ENCODE results near the gene PCDHB15.

Gene PCDHB15

DNA sequence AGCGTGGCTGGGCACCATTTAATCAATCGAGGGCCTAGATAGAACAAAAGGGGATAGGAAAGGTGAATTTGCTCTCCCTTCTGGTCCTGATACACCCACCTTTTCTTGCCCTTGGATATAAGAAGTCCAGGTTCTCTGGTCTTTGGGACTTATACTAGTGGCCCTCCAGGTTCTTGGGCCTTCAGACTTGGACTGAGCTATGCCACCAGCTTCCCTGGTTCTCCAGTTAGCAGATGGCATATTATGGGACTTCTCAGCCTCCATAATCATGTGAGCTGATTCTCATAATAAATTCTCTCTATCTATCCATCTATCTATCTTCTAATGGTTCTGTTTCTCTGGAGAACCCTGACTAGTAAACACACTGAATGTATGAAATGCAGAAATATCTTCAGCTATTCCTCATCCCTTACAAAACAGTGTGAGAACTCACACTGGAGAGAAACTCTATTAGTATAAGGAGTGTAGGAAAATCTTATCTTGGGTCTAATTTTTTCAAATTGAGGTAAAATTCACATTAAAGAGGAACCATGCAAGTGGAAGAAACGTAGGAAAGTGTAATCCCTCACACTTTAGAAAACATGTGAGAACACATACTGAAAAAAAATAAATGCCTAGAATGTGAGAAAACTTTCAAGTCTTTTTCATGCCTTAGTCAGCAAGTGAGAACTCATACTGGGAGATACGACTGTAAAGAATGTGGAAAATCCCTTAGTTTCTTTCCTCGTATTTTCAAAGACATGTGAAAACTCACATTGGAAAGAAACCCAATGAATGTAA, 15.5 kb downstream of the PCDHB15 start:
- Histone ChIP-seq H3K36me3 (replicated peaks) (no peaks in the 10 kb centered on the region), H3K4me3 (ENCODE audit: low read depth, low read length) (no peak overlapping the region), H3K27me3 (replicated peaks) (no peaks in the 10 kb centered on the region), H3K27ac (no peak overlapping the region)
- TF ChIP-seq, protein P1, sequence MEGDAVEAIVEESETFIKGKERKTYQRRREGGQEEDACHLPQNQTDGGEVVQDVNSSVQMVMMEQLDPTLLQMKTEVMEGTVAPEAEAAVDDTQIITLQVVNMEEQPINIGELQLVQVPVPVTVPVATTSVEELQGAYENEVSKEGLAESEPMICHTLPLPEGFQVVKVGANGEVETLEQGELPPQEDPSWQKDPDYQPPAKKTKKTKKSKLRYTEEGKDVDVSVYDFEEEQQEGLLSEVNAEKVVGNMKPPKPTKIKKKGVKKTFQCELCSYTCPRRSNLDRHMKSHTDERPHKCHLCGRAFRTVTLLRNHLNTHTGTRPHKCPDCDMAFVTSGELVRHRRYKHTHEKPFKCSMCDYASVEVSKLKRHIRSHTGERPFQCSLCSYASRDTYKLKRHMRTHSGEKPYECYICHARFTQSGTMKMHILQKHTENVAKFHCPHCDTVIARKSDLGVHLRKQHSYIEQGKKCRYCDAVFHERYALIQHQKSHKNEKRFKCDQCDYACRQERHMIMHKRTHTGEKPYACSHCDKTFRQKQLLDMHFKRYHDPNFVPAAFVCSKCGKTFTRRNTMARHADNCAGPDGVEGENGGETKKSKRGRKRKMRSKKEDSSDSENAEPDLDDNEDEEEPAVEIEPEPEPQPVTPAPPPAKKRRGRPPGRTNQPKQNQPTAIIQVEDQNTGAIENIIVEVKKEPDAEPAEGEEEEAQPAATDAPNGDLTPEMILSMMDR (IDR thresholded peaks at IDR 0.05; ENCODE audit: low read depth, low read length, missing control alignments) = no peak
- no peak for DNase-seq
- in situ Hi-C loops (cut with HindIII; ENCODE audit: low pct_ligation_motif_present, low sequenced_read_pairs) = no loop called here

DNA sequence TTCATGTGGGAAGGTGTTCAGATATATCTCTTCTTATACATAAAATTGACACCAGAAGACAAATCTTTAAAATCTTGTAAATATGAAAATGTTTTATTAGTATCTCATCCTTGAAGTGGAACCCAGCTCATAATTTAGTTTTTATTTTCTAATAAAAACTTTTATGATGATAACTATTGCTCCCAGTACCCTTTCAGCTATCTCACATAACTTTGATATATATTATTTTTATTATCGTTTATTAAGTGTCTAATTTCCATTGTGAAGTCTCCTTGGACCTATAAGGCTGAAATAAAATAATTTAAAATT, 16.0 kb downstream of the PCDHB15 start:
- no peak for DNase-seq
- Histone ChIP-seq H3K4me3 (ENCODE audit: low read depth, low read length) (no peak overlapping the region), H3K36me3 (replicated peaks) (no peaks in the 10 kb centered on the region), H3K27me3 (replicated peaks) (no peaks in the 10 kb centered on the region), H3K27ac (no peak overlapping the region)
- in situ Hi-C loops (cut with HindIII; ENCODE audit: low pct_ligation_motif_present, low sequenced_read_pairs) = no loop called here
- TF ChIP-seq, protein P1 (IDR thresholded peaks at IDR 0.05; ENCODE audit: low read depth, low read length, missing control alignments) = no peak

DNA sequence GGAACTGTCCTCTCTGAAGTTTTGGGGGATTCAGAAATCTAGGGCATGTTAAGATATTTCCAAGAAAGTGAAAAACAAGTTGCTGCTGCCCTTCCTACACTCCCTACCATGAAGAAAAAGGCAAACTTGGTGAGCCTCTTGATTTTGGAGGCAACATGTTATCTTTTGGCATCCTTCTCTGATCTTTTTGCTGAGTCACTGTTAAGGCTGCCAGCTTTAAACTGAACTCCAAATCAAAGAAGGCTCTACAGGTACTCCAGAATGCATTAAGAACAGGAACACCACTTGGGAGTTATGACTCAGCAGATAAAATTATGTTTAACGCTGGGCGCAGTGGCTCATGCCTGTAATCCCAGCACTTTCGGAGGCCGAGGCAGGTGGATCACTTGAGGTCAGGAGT, 24.0 kb downstream of the PCDHB15 start:
- Histone ChIP-seq H3K27ac (no peak overlapping the region), H3K36me3 (replicated peaks) (no peaks in the 10 kb centered on the region), H3K4me3 (ENCODE audit: low read depth, low read length) (no peak overlapping the region), H3K27me3 (replicated peaks) (no peaks in the 10 kb centered on the region)
- no peak for DNase-seq
- TF ChIP-seq, protein P1 (IDR thresholded peaks at IDR 0.05; ENCODE audit: low read depth, low read length, missing control alignments) = no peak
- in situ Hi-C loops (cut with HindIII; ENCODE audit: low pct_ligation_motif_present, low sequenced_read_pairs) = no loop called here

DNA sequence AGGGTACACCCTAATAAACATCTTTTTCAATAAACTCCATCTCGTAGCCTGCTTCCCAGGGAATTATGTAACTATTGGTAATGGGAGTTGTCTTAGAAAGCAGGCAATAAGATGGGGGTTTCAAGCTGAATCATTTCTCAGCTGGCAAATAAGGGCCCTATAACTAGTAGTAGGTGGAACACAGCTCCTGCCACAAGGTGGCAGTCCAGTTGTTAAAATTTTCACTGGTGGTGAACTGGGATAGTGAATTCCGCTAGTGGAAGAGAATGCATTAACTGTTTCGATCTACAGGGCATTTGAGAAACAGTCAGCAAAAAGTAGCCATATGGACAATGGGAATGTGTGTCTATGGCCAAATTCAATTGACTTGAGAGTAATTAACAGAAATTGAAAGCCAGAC, 27.7 kb downstream of the PCDHB15 start:
- Histone ChIP-seq H3K36me3 (replicated peaks) (no peaks in the 10 kb centered on the region), H3K27ac (no peak overlapping the region)

DNA sequence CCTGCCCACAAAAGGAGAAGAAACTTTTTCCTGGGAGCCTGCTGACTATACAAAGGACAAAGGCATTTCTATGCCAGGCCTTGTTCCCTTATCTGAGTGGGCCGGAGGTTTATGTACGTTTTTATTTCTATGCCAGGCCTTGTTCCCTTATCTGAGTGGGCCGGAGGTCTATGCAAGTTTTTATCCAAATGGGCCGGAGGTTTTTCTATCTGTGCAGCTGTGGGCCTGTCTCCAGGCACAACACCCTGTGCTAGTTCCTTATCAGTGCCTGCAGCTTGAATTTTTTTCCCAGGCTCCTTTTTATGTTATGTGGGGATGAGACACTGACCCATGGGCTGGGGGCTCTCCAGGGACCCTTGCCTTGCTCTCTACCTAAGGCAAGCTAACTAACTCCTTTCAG, 53.2 kb downstream of the PCDHB15 start:
- TF ChIP-seq, protein P1 (IDR thresholded peaks at IDR 0.05; ENCODE audit: low read depth, low read length, missing control alignments) = no peak
- H3K27me3 ChIP-seq (replicated peaks) = no peaks in the 10 kb centered on the region
- H3K27ac ChIP-seq = no peak overlapping the region
- no peak for DNase-seq
- in situ Hi-C loops (cut with HindIII; ENCODE audit: low pct_ligation_motif_present, low sequenced_read_pairs) = no loop called here
- H3K36me3 ChIP-seq (replicated peaks) = no peaks in the 10 kb centered on the region
- no peak overlapping the region for H3K4me3 ChIP-seq (ENCODE audit: low read depth, low read length)

More for the DNA sequence above, 27.7 kb downstream of the PCDHB15 start:
- in situ Hi-C loops (cut with HindIII; ENCODE audit: low pct_ligation_motif_present, low sequenced_read_pairs) = no loop called here
- H3K4me3 ChIP-seq (ENCODE audit: low read depth, low read length) = no peak overlapping the region
- no peak for DNase-seq
- TF ChIP-seq, protein P1 (IDR thresholded peaks at IDR 0.05; ENCODE audit: low read depth, low read length, missing control alignments) = no peak
- H3K27me3 ChIP-seq (replicated peaks) = no peaks in the 10 kb centered on the region
